ENCODE data around the gene PALMD.

Gene PALMD

GRCh38 chr1:99676876-99677275 is 31.0 kb downstream of the PALMD start:
- Mint-ChIP-seq H3K9me3 (no peaks in the 10 kb centered on the region), H3K4me3 (no peak overlapping the region), H3K27me3 (ENCODE audit: low read depth, poor library complexity) (peaks cover 5% of the 10 kb centered on the region), H3K4me1 (peaks cover 21% of the 10 kb centered on the region), H3K36me3 (ENCODE audit: low read depth) (no peaks in the 10 kb centered on the region), H3K27ac (no peak overlapping the region)
- no peak for DNase-seq
- no peak for TF ChIP-seq CTCF (IDR thresholded peaks at IDR 0.05)

- no peak for DNase-seq
- H3K9me3 Mint-ChIP-seq: no peaks in the 10 kb centered on the region
- no peak overlapping the region for H3K4me3 Mint-ChIP-seq
- peaks cover 7% of the 10 kb centered on the region for H3K27me3 Mint-ChIP-seq (ENCODE audit: low read depth, poor library complexity)
- TF ChIP-seq CTCF (IDR thresholded peaks at IDR 0.05): no peak
- no peaks in the 10 kb centered on the region for H3K36me3 Mint-ChIP-seq (ENCODE audit: low read depth)
- peaks cover 20% of the 10 kb centered on the region for H3K4me1 Mint-ChIP-seq
- H3K27ac Mint-ChIP-seq: no peak overlapping the region
Measured at GRCh38 chr1:99677416-99677815, 31.5 kb downstream of the PALMD start.

GRCh38 chr1:99680270-99680669 is 34.4 kb downstream of the PALMD start:
- peaks cover 5% of the 10 kb centered on the region for H3K4me1 Mint-ChIP-seq
- H3K36me3 Mint-ChIP-seq (ENCODE audit: low read depth): no peaks in the 10 kb centered on the region
- no peak overlapping the region for H3K4me3 Mint-ChIP-seq
- TF ChIP-seq CTCF (IDR thresholded peaks at IDR 0.05): no peak
- peaks cover 10% of the 10 kb centered on the region for H3K27me3 Mint-ChIP-seq (ENCODE audit: low read depth, poor library complexity)
- no peak overlapping the region for H3K27ac Mint-ChIP-seq
- no peak for DNase-seq
- no peaks in the 10 kb centered on the region for H3K9me3 Mint-ChIP-seq

GRCh38 chr1:99681583-99681982 is 35.7 kb downstream of the PALMD start:
- H3K4me1 Mint-ChIP-seq: peaks cover 9% of the 10 kb centered on the region
- TF ChIP-seq CTCF (IDR thresholded peaks at IDR 0.05): no peak
- no peaks in the 10 kb centered on the region for H3K36me3 Mint-ChIP-seq (ENCODE audit: low read depth)
- peaks cover 15% of the 10 kb centered on the region for H3K27me3 Mint-ChIP-seq (ENCODE audit: low read depth, poor library complexity)
- no peak for DNase-seq
- H3K4me3 Mint-ChIP-seq: no peak overlapping the region
- no peak overlapping the region for H3K27ac Mint-ChIP-seq
- no peaks in the 10 kb centered on the region for H3K9me3 Mint-ChIP-seq

GRCh38 chr1:99682291-99682751 is 36.4 kb downstream of the PALMD start:
- Mint-ChIP-seq H3K27ac (no peak overlapping the region), H3K4me1 (peaks cover 9% of the 10 kb centered on the region)
- no peak for DNase-seq

More at GRCh38 chr1:99682291-99682751, 36.4 kb downstream of the PALMD start:
- Mint-ChIP-seq H3K36me3 (ENCODE audit: low read depth) (no peaks in the 10 kb centered on the region), H3K9me3 (no peaks in the 10 kb centered on the region), H3K4me3 (no peak overlapping the region), H3K27me3 (ENCODE audit: low read depth, poor library complexity) (peaks cover 15% of the 10 kb centered on the region)
- no peak for TF ChIP-seq CTCF (IDR thresholded peaks at IDR 0.05)
